Coronary artery (tissue), 2 donors: ENCODE measurements around the gene UPP2.

Experiments
- DNase-seq: peaks from one replicate; pipeline ENCODE4 v3.0.0-alpha.2; 2017; ENCODE audit warnings: low spot score
- H3K27ac ChIP-seq, 2 donors: fragments of 200-600 bp; sonication (generic); one replicate each; pipeline ENCODE4 v1.5.1; 2016 to 2019
- H3K4me3 ChIP-seq: fragments of 200-600 bp; sonication (generic); 2 replicates; pipeline ENCODE4 v1.5.1; 2016; ENCODE audit warnings: mild to moderate bottlenecking, moderate library complexity
- CTCF ChIP-seq: fragments of 200-600 bp; sonication (generic); IDR thresholded peaks from one replicate; pipeline ENCODE4 v1.5.1; 2019; ENCODE audit warnings: antibody characterized with exemption

Gene UPP2

GRCh38 chr2:158128168-158128973, 26.7 kb downstream of the UPP2 start:
- H3K4me3 ChIP-seq = no peak overlapping the region
- TF ChIP-seq CTCF = no peak
- no peak overlapping the region for H3K27ac ChIP-seq
- DNase-seq = no peak

GRCh38 chr2:158129037-158129436, 27.4 kb downstream of the UPP2 start:
- no peak for TF ChIP-seq CTCF
- DNase-seq = no peak
- Histone ChIP-seq H3K4me3 (no peak overlapping the region), H3K27ac (no peak overlapping the region)

GRCh38 chr2:158130832-158131473, 29.3 kb downstream of the UPP2 start:
- DNase-seq = no peak
- no peak for TF ChIP-seq CTCF
- Histone ChIP-seq H3K4me3 (no peak overlapping the region), H3K27ac (no peak overlapping the region)

GRCh38 chr2:158131483-158131912, 29.8 kb downstream of the UPP2 start:
- no peak for TF ChIP-seq CTCF
- H3K4me3 ChIP-seq = no peak overlapping the region
- no peak for DNase-seq
- no peak overlapping the region for H3K27ac ChIP-seq

- no peak overlapping the region for H3K4me3 ChIP-seq
- no peak for TF ChIP-seq CTCF
- H3K27ac ChIP-seq = no peak overlapping the region
- no peak for DNase-seq
Observed at GRCh38 chr2:158131919-158132566, 30.4 kb downstream of the UPP2 start.

DNA sequence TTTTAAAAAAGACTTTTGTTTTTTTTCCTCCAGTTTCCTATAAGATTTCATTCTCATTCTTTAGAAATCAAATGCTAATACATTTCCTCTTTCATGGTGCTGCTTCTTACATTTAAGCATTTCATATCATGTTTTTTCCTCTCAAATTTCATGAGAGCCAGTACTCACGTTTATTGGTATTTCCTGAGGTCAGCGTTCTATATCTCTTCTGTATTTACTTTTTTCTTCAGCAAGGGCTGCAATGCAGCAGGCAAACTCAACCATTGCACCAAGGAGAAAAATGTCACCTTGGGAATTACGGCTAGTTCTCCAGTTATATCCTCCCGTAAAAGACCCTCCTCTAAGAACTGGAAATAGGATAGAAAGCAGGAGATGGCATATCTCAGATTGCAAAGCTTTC, 32.4 kb downstream of the UPP2 start:
- no peak for DNase-seq
- no peak overlapping the region for H3K4me3 ChIP-seq
- H3K27ac ChIP-seq = no peak overlapping the region
- no peak for TF ChIP-seq CTCF
